ENCODE measurements around the gene CPA3. TPM values are rescaled to one million over a fixed set of nuclear protein-coding genes. Genes with fewer than 3 reads are reported as not detected.

CPA3 gene
- total and polyA plus RNA-seq, 10 of the 15 experiments (the other 5 are each of a cell fraction or from before 2014, with no cell fraction given): not detected

GRCh38 chr3:148823026-148823425, 42.1 kb upstream of the CPA3 start:
- intact Hi-C loops (cut with micrococcal nuclease; ENCODE audit: unreplicated experiment): no loop called here
- Histone ChIP-seq H3K4me1 (ENCODE audit: control insufficient read depth, insufficient read depth, low read length) (no peaks in the 10 kb centered on the region), H3K79me2 (ENCODE audit: control insufficient read depth, insufficient read depth, low read length) (no peaks in the 10 kb centered on the region), H3K9me3 (replicated peaks; ENCODE audit: control insufficient read depth, insufficient read depth, low read length) (no peaks in the 10 kb centered on the region), H3K27ac (ENCODE audit: control insufficient read depth, insufficient read depth) (no peak overlapping the region), H3K4me3 (no peak overlapping the region), H2AFZ (ENCODE audit: control insufficient read depth, low read depth, low read length) (no peak overlapping the region), H3K9ac (ENCODE audit: control insufficient read depth, insufficient read depth, low read length) (no peak overlapping the region), H3K4me2 (ENCODE audit: control insufficient read depth, insufficient read depth) (no peak overlapping the region), H3K27me3 (replicated peaks in 1 of 2; ENCODE audit: control insufficient read depth in 2 of 2, insufficient read depth in 2 of 2, low read length in 1 of 2) (no peaks in the 10 kb centered on the region; a peak in 2 of 4 replicates), H3K36me3 (ENCODE audit: control insufficient read depth in 2 of 2, insufficient read depth in 2 of 2, low read length in 1 of 2) (no peaks in the 10 kb centered on the region), H4K20me1 (ENCODE audit: control insufficient read depth, insufficient read depth) (no peaks in the 10 kb centered on the region)
- no peak for ATAC-seq
- TF ChIP-seq CBX5 (IDR thresholded peaks at IDR 0.05; ENCODE audit: low read depth): no peak
- no peak for TF ChIP-seq CEBPZ (IDR thresholded peaks at IDR 0.05; ENCODE audit: low read depth, low read length)
- TF ChIP-seq NRF1 (conservative IDR thresholded peaks at IDR 0.05; ENCODE audit: low read depth, low read length): no peak
- TF ChIP-seq LARP7 (IDR thresholded peaks at IDR 0.05): no peak
- no peak for TF ChIP-seq RB1 (IDR thresholded peaks at IDR 0.05; ENCODE audit: borderline replicate concordance)
- TF ChIP-seq SREBF2 (IDR thresholded peaks at IDR 0.05; ENCODE audit: low read length): no peak
- TF ChIP-seq TCF12 (IDR thresholded peaks at IDR 0.05; ENCODE audit: low read depth, low read length): no peak
- TF ChIP-seq POU2F2 (IDR thresholded peaks at IDR 0.05; ENCODE audit: borderline replicate concordance, low read depth, low read length): no peak
- ChIA-PET POLR2A (no interaction called here), RAD21 (ENCODE audit: unreplicated experiment) (no interaction called here), CTCF (no interaction called here), SMC1A (ENCODE audit: uncharacterized antibody, unreplicated experiment) (interaction anchor here (1.5 kb wide), 1 partner anchor 14 kb away, joined by 3 read pairs; no protein-coding TSS in a partner anchor)
- BruUV-seq (replicated peaks): no TSS peak
- 0% methylated on average over 1 of the region's 1 CpG for WGBS (ENCODE audit: insufficient coverage, insufficient replicate concordance, low lambda C conversion rate, missing lambda C conversion rate)
- FAIRE-seq: peak; percentile 44
- no peak for DNase-seq (ENCODE audit: low read depth, low spot score)
- in situ Hi-C loops (cut with MboI): no loop called here
